ENCODE results near the gene DNAH7. TPM values are rescaled to one million over a fixed set of nuclear protein-coding genes. Genes with fewer than 3 reads are reported as not detected.

The DNAH7 gene
- total and polyA plus RNA-seq, 2 of the 13 experiments (the other 11 are each of a cell fraction or from before 2014, with no cell fraction given), result 0.09 TPM; not detected in 1

- TF ChIP-seq ZNF503 (CRISPR knock-in tag; IDR thresholded peaks at IDR 0.05), result no peak
- TF ChIP-seq ZBTB14 (CRISPR knock-in tag; IDR thresholded peaks at IDR 0.05), result no peak
- TF ChIP-seq ZNF670 (CRISPR knock-in tag; IDR thresholded peaks at IDR 0.05; ENCODE audit: borderline replicate concordance), result no peak
- no peak for TF ChIP-seq ZNF3 (CRISPR knock-in tag; IDR thresholded peaks at IDR 0.05)
Measured at GRCh38 chr2:195697681-195698220, 370.9 kb downstream of the DNAH7 start (continued).

- Histone ChIP-seq H3K79me2 (ENCODE audit: insufficient read depth, low read length) (no peaks in the 10 kb centered on the region), H3K27ac (ENCODE audit: extremely low read length, insufficient read depth, low read length) (no peak overlapping the region), H3K4me2 (ENCODE audit: low read depth, low read length) (no peak overlapping the region), H3K4me3 (replicated peaks in 1 of 3; ENCODE audit: insufficient read depth in 1 of 3, low read depth in 2 of 3, low read length in 3 of 3) (no peak overlapping the region), H3K9me3 (ENCODE audit: low read length) (peaks cover 10% of the 10 kb centered on the region), H2AFZ (ENCODE audit: low read length) (no peak overlapping the region), H3K27me3 (ENCODE audit: control insufficient read depth in 1 of 2, insufficient read depth in 2 of 2, low read length in 2 of 2) (no peaks in the 10 kb centered on the region), H4K20me1 (ENCODE audit: insufficient read depth, low read length) (no peaks in the 10 kb centered on the region), H3K9ac (ENCODE audit: insufficient read depth, low read depth, low read length) (no peak overlapping the region), H3K4me1 (ENCODE audit: insufficient read depth, low read length) (no peaks in the 10 kb centered on the region), H3K36me3 (replicated peaks in 1 of 2; ENCODE audit: control insufficient read depth in 1 of 2, insufficient read depth in 2 of 2, low read length in 2 of 2) (no peaks in the 10 kb centered on the region)
- ATAC-seq, result no peak
- ChIA-PET CTCF (ENCODE audit: low intra/inter-chr PET ratio, low total read pairs) (no interaction called here), POLR2A (no interaction called here)
- BruUV-seq (replicated peaks), result no TSS peak
- no peak for FAIRE-seq
- in situ Hi-C loops (cut with HindIII; ENCODE audit: extremely low pct_ligation_motif_present, low pct_unique_long_range_greater_than_20kb) (no loop called here), intact Hi-C loops (cut with micrococcal nuclease; ENCODE audit: unreplicated experiment) (no loop called here)
- WGBS (ENCODE audit: low lambda C conversion rate), result 97% methylated on average over 1 of the region's 1 CpG
- DNase-seq (ENCODE audit: low spot score), result no peak
- TF ChIP-seq HOXA9 (CRISPR knock-in tag; IDR thresholded peaks at IDR 0.05; ENCODE audit: borderline replicate concordance), result no peak
- no peak for TF ChIP-seq AGO2 (optimal IDR thresholded peaks at IDR 0.05; ENCODE audit: low read depth, low read length)
- no peak for TF ChIP-seq ZNF567 (CRISPR knock-in tag; IDR thresholded peaks at IDR 0.05; ENCODE audit: borderline replicate concordance)
- TF ChIP-seq LCORL (IDR thresholded peaks at IDR 0.05), result no peak
- no peak for TF ChIP-seq LCORL (CRISPR knock-in tag; IDR thresholded peaks at IDR 0.05)
- TF ChIP-seq ZNF577 (CRISPR knock-in tag; IDR thresholded peaks at IDR 0.05; ENCODE audit: borderline replicate concordance, low read depth), result no peak
- no peak for TF ChIP-seq BCLAF1 (IDR thresholded peaks at IDR 0.05)
- TF ChIP-seq NR2F2 (IDR thresholded peaks at IDR 0.05; ENCODE audit: borderline replicate concordance, low read depth), result no peak
- no peak for TF ChIP-seq PRDM4 (CRISPR knock-in tag; IDR thresholded peaks at IDR 0.05; ENCODE audit: borderline replicate concordance)
Measured at GRCh38 chr2:195696012-195696411, 372.6 kb downstream of the DNAH7 start.

Measured in HepG2 (cell line).